K562 (cell line): Measurements from ENCODE around the gene CEP57. TPM values are rescaled to one million over a fixed set of nuclear protein-coding genes. Genes with fewer than 3 reads are reported as not detected.

Experiments used
- HBP1 ChIP-seq: fragments of 450-650 bp; formaldehyde crosslinking; IDR thresholded peaks from 2 replicates; pipeline ENCODE4 v1.4.0; 2022; ENCODE audit warnings: missing genetic modification characterization
- ZBTB40 ChIP-seq, 2 experiments: fragments of 450-650 bp in 1 of 2; sonication (generic) in 1 of 2; formaldehyde crosslinking in 1 of 2; IDR thresholded peaks; 2 replicates each; pipeline versions ENCODE4 v1.7.1 to v1.9.0; 2016 to 2022; ENCODE audit warnings: inconsistent platforms in 1 of 2, mild to moderate bottlenecking in 1 of 2, missing genetic modification reagents in 1 of 2
- ZNF24 ChIP-seq: fragments of 450-650 bp; IDR thresholded peaks from 2 replicates; pipeline ENCODE4 v1.6.1; 2016
- polyA plus RNA-seq, 8 experiments: library from polyadenylated mRNA; depleted of rRNA in 4 of 8; stranded (reverse) in 5 of 8; unstranded in 3 of 8; fragments of >200 nt; fragmentation: Nextera tagmentation in 2 of 8; fragmentation: Illumina TruSeq in 1 of 8; extraction: Ambion mirVana in 2 of 8; extraction: Trizol in 1 of 8; gene quantifications; 2 replicates each; pipeline versions ENCODE4 v1.2.1 to v1.2.3, GENCODE V29; 2011 to 2014; ENCODE audit warnings: inconsistent platforms in 1 of 8, missing spikeins in 1 of 8
- total RNA-seq, 7 experiments: library from RNA; depleted of rRNA in 6 of 7; stranded (reverse); fragments of >200 nt in 6 of 7; fragmentation: Illumina TruSeq in 2 of 7; extraction: Trizol in 2 of 7; gene quantifications; 2 replicates each; pipeline versions ENCODE4 v1.2.1 to v1.2.3, GENCODE V29; 2011 to 2021; ENCODE audit warnings: low replicate concordance in 1 of 7

CEP57 gene
- total and polyA plus RNA-seq, 9 of the 15 experiments (the other 6 are each of a cell fraction or from before 2014, with no cell fraction given) = 25.1 to 88.1 (median 65.2) TPM

GRCh38 chr11:95791709-95792033 is 1.4 kb downstream of the CEP57 start (continued):
- TF ChIP-seq ZBTB40 (IDR thresholded peaks at IDR 0.05) (peak; percentile 15; the same call in 1 of the 2 replicates), ZBTB40 (CRISPR knock-in tag; IDR thresholded peaks at IDR 0.05) (no peak), ZNF24 (no peak), HBP1 (CRISPR knock-in tag) (0 out of 2 replicates have a peak, but pooled peaks have one; percentile 52)
